Keratinocyte (primary cell): ENCODE data around the gene SLC9A8. TPM values are rescaled to one million over a fixed set of nuclear protein-coding genes. Genes with fewer than 3 reads are reported as not detected.

Source experiments
- DNase-seq: peaks from one replicate; pipeline ENCODE4 v3.0.0-alpha.2; 2011; ENCODE audit warnings: low read depth, missing footprints, low spot score
- FAIRE-seq: peaks from 2 replicates; lab custom pipeline; 2011; peaks lifted over from hg19 to GRCh38; lab: Jason Lieb, UNC
- H2AFZ ChIP-seq: 2 replicates; pipeline ENCODE4 v1.6.0; 2012; ENCODE audit warnings: low read length, control low read depth, inconsistent platforms; ENCODE audit not compliant: control insufficient read depth
- H3K27ac ChIP-seq: 2 replicates; pipeline ENCODE4 v1.5.1; 2011; ENCODE audit warnings: low read length; ENCODE audit not compliant: control insufficient read depth, insufficient read depth
- H3K27me3 ChIP-seq: 3 replicates; pipeline ENCODE4 v1.6.0; 2011; ENCODE audit warnings: low read length; ENCODE audit not compliant: control insufficient read depth, insufficient read depth; ENCODE audit errors: extremely low read depth
- H3K36me3 ChIP-seq, 2 experiments: 2 replicates in 1 of 2; 3 replicates in 1 of 2; pipeline ENCODE4 v1.5.1; 2011; ENCODE audit warnings: low read length in 2 of 2, mild to moderate bottlenecking in 1 of 2; ENCODE audit not compliant: control insufficient read depth in 2 of 2, insufficient read depth in 2 of 2; ENCODE audit errors: extremely low read depth in 1 of 2
- H3K4me1 ChIP-seq: 3 replicates; pipeline ENCODE4 v1.5.1; 2011; ENCODE audit warnings: low read length; ENCODE audit not compliant: control insufficient read depth, insufficient read depth; ENCODE audit errors: extremely low read depth
- H3K4me2 ChIP-seq: 3 replicates; pipeline ENCODE4 v1.6.0; 2011; ENCODE audit warnings: low read depth, low read length; ENCODE audit not compliant: control insufficient read depth, insufficient read depth; ENCODE audit errors: extremely low read depth
- H3K4me3 ChIP-seq, 3 experiments: fragments of 200-600 bp in 1 of 3; sonication (generic) in 1 of 3; 2 replicates in 2 of 3; 3 replicates in 1 of 3; pipeline ENCODE4 v1.5.1; 2011 to 2016; ENCODE audit warnings: low read length in 3 of 3, mild to moderate bottlenecking in 3 of 3, control low read depth in 2 of 3, inconsistent platforms in 1 of 3, low read depth in 1 of 3, mixed read lengths in 1 of 3, mixed run types in 1 of 3, moderate library complexity in 1 of 3; ENCODE audit not compliant: control insufficient read depth in 2 of 3, insufficient read depth in 2 of 3; ENCODE audit errors: extremely low read depth in 1 of 3
- H3K79me2 ChIP-seq: 2 replicates; pipeline ENCODE4 v1.6.0; 2012; ENCODE audit warnings: low read length; ENCODE audit not compliant: control insufficient read depth, insufficient read depth
- H3K9ac ChIP-seq: 3 replicates; pipeline ENCODE4 v1.6.0; 2011; ENCODE audit warnings: low read length; ENCODE audit not compliant: control insufficient read depth, insufficient read depth; ENCODE audit errors: extremely low read depth
- H3K9me1 ChIP-seq: 3 replicates; pipeline ENCODE4 v1.6.0; 2011; ENCODE audit warnings: low read length; ENCODE audit not compliant: control insufficient read depth, insufficient read depth; ENCODE audit errors: extremely low read depth
- H3K9me3 ChIP-seq: 2 replicates; pipeline ENCODE4 v1.5.1; 2012; ENCODE audit warnings: low read depth, low read length; ENCODE audit not compliant: control insufficient read depth
- H4K20me1 ChIP-seq: 3 replicates; pipeline ENCODE4 v1.6.0; 2011; ENCODE audit warnings: low read length; ENCODE audit not compliant: control insufficient read depth, insufficient read depth; ENCODE audit errors: extremely low read depth
- CTCF ChIP-seq, 3 experiments: IDR thresholded peaks in 1 of 3; conservative IDR thresholded peaks in 1 of 3; optimal IDR thresholded peaks in 1 of 3; 2 replicates in 2 of 3; 3 replicates in 1 of 3; pipeline versions ENCODE3 to v1.5.1; 2011; ENCODE audit warnings: low read length in 3 of 3, mild to moderate bottlenecking in 3 of 3, moderate library complexity in 2 of 3, control low read depth in 1 of 3, inconsistent platforms in 1 of 3; ENCODE audit not compliant: insufficient read depth in 2 of 3; ENCODE audit errors: extremely low read depth in 1 of 3
- EZH2 ChIP-seq: IDR thresholded peaks from one replicate; pipeline ENCODE4 v1.6.1; 2012; ENCODE audit warnings: inconsistent platforms, mild to moderate bottlenecking, low read length, moderate library complexity
- dilution Hi-C: fragments of 300-500 bp; cut with MboI; formaldehyde crosslinking; loops from one replicate; pipeline ENCODE4 v1.7.0; 2020; ENCODE audit warnings: low sequenced_read_pairs; ENCODE audit not compliant: extremely low pct_ligation_motif_present
- polyA plus RNA-seq, 5 experiments: library from polyadenylated mRNA; depleted of rRNA in 3 of 5; stranded (reverse) in 3 of 5; stranded (forward) in 1 of 5; unstranded in 1 of 5; fragments of >200 nt; gene quantifications; 1 replicate in 1 of 5; 2 replicates in 3 of 5; 3 replicates in 1 of 5; pipeline versions ENCODE4 v1.2.1 to v1.2.3, GENCODE V29; 2011 to 2012; ENCODE audit warnings: missing spikeins in 2 of 5, low read depth in 1 of 5, low replicate concordance in 1 of 5

SLC9A8 gene
- polyA plus RNA-seq, 1 donor (not counting 4 experiments of a cell fraction or from before 2014, with no cell fraction given), result 1.9 TPM

- dilution Hi-C loops, result no loop called here
- Histone ChIP-seq H3K36me3 (peaks cover 11 to 17% of the 10 kb centered on the region in 2 experiments), H2AFZ (no peak overlapping the region), H4K20me1 (peaks cover 3% of the 10 kb centered on the region), H3K9me1 (no peaks in the 10 kb centered on the region), H3K27ac (no peak overlapping the region), H3K4me1 (no peaks in the 10 kb centered on the region), H3K9me3 (no peaks in the 10 kb centered on the region), H3K79me2 (peaks cover 2% of the 10 kb centered on the region), H3K4me2 (no peak overlapping the region), H3K27me3 (no peaks in the 10 kb centered on the region), H3K9ac (no peak overlapping the region), H3K4me3 (no peak overlapping the region)
- TF ChIP-seq EZH2 (no peak), CTCF (optimal IDR thresholded peaks at IDR 0.05 in 1 of 3, IDR thresholded peaks at IDR 0.05 in 1 of 3, conservative IDR thresholded peaks at IDR 0.05 in 1 of 3; ENCODE audit: extremely low read depth in 1 of 3, insufficient read depth in 2 of 3, low read length in 3 of 3) (no peak)
- DNase-seq, result no peak
- no peak for FAIRE-seq
Observed at GRCh38 chr20:49901588-49901987, 89.0 kb downstream of the SLC9A8 start.

- dilution Hi-C loops, result no loop called here
- H3K36me3 ChIP-seq, result peaks cover 19 to 31% of the 10 kb centered on the region in 2 experiments
- H3K9me3 ChIP-seq, result no peaks in the 10 kb centered on the region
- DNase-seq (no peak), FAIRE-seq (no peak)
- H3K4me3 ChIP-seq, result no peak overlapping the region
- no peak overlapping the region for H3K27ac ChIP-seq
- H2AFZ ChIP-seq, result no peak overlapping the region
- no peaks in the 10 kb centered on the region for H3K4me1 ChIP-seq
- no peak overlapping the region for H3K4me2 ChIP-seq
- no peaks in the 10 kb centered on the region for H3K9me1 ChIP-seq
- H3K27me3 ChIP-seq, result no peaks in the 10 kb centered on the region
- peaks cover 6% of the 10 kb centered on the region for H4K20me1 ChIP-seq
- TF ChIP-seq CTCF (optimal IDR thresholded peaks at IDR 0.05 in 1 of 3, IDR thresholded peaks at IDR 0.05 in 1 of 3, conservative IDR thresholded peaks at IDR 0.05 in 1 of 3; ENCODE audit: extremely low read depth in 1 of 3, insufficient read depth in 2 of 3, low read length in 3 of 3), result no peak
- no peak for TF ChIP-seq EZH2
- H3K79me2 ChIP-seq, result peaks cover 11% of the 10 kb centered on the region
- no peak overlapping the region for H3K9ac ChIP-seq
Observed at GRCh38 chr20:49904440-49905214, 92.0 kb downstream of the SLC9A8 start.
